ENCODE results near the gene TRAF1. TPM values are rescaled to one million over a fixed set of nuclear protein-coding genes. Genes with fewer than 3 reads are reported as not detected.

The TRAF1 gene
- total and polyA plus RNA-seq, 4 donors: 0.38 to 2.6 (median 0.71) TPM

GRCh38 chr9:120873512-120873911 lies 53.1 kb downstream of the TRAF1 start:
- Histone ChIP-seq H3K27me3 (ENCODE audit: control insufficient read depth in 4 of 4, insufficient read depth in 4 of 4, low read length in 3 of 4) (no peaks in the 10 kb centered on the region), H3K9ac (ENCODE audit: low read depth in 1 of 2, low read length in 2 of 2) (no peak overlapping the region), H3K27ac (ENCODE audit: low read depth in 1 of 2, low read length in 2 of 2) (peak overlapping the region in 1 of 2 donors; percentile 61), H3K4me3 (ENCODE audit: low read depth in 1 of 3, low read length in 3 of 3) (no peak overlapping the region), H3K4me1 (ENCODE audit: control insufficient read depth in 4 of 4, insufficient read depth in 4 of 4, low read length in 3 of 4) (peaks cover 2 to 16% (median 11%) of the 10 kb centered on the region in 4 donors), H3K9me3 (ENCODE audit: control insufficient read depth in 4 of 4, low read length in 3 of 4) (no peaks in the 10 kb centered on the region), H3K36me3 (ENCODE audit: control insufficient read depth in 4 of 4, insufficient read depth in 3 of 4, low read depth in 1 of 4, low read length in 3 of 4) (no peaks in the 10 kb centered on the region)
- WGBS: 87% methylated on average over 4 of the region's 4 CpGs
- no peak for TF ChIP-seq ATF3 (IDR thresholded peaks at IDR 0.05)
- TF ChIP-seq SP1 (IDR thresholded peaks at IDR 0.05): no peak
- no peak for TF ChIP-seq REST (IDR thresholded peaks at IDR 0.05)
- TF ChIP-seq EGR1 (IDR thresholded peaks at IDR 0.05; ENCODE audit: low read depth in 2 of 2): no peak
- DNase-seq (ENCODE audit: low spot score): no peak

GRCh38 chr9:120872791-120873502 lies 53.6 kb downstream of the TRAF1 start:
- 53% methylated on average over 3 of the region's 3 CpGs for WGBS
- Histone ChIP-seq H3K4me1 (ENCODE audit: control insufficient read depth in 4 of 4, insufficient read depth in 4 of 4, low read length in 3 of 4) (peaks cover 2 to 21% (median 14%) of the 10 kb centered on the region in 4 donors), H3K9ac (ENCODE audit: low read depth in 1 of 2, low read length in 2 of 2) (no peak overlapping the region), H3K27ac (ENCODE audit: low read depth in 1 of 2, low read length in 2 of 2) (peak overlapping the region in 1 of 2 donors; percentile 61), H3K9me3 (ENCODE audit: control insufficient read depth in 4 of 4, low read length in 3 of 4) (no peaks in the 10 kb centered on the region), H3K27me3 (ENCODE audit: control insufficient read depth in 4 of 4, insufficient read depth in 4 of 4, low read length in 3 of 4) (no peaks in the 10 kb centered on the region), H3K4me3 (ENCODE audit: low read depth in 1 of 3, low read length in 3 of 3) (no peak overlapping the region), H3K36me3 (ENCODE audit: control insufficient read depth in 4 of 4, insufficient read depth in 3 of 4, low read depth in 1 of 4, low read length in 3 of 4) (no peaks in the 10 kb centered on the region)
- DNase-seq (ENCODE audit: low spot score): no peak
- TF ChIP-seq JUND (IDR thresholded peaks at IDR 0.05): no peak
- TF ChIP-seq SP1 (IDR thresholded peaks at IDR 0.05): peak; percentile 10

GRCh38 chr9:120870206-120870605 lies 56.4 kb downstream of the TRAF1 start:
- H3K9ac ChIP-seq (ENCODE audit: low read depth in 1 of 2, low read length in 2 of 2): no peak overlapping the region
- H3K4me1 ChIP-seq (ENCODE audit: control insufficient read depth in 4 of 4, insufficient read depth in 4 of 4, low read length in 3 of 4): peaks cover 0 to 16% (median 7%) of the 10 kb centered on the region in 4 donors
- 90% methylated on average over 9 of the region's 9 CpGs for whole genome bisulfite sequencing
- H3K27me3 ChIP-seq (ENCODE audit: control insufficient read depth in 4 of 4, insufficient read depth in 4 of 4, low read length in 3 of 4): no peaks in the 10 kb centered on the region
- H3K36me3 ChIP-seq (ENCODE audit: control insufficient read depth in 4 of 4, insufficient read depth in 3 of 4, low read depth in 1 of 4, low read length in 3 of 4): no peaks in the 10 kb centered on the region
- H3K9me3 ChIP-seq (ENCODE audit: control insufficient read depth in 4 of 4, low read length in 3 of 4): no peaks in the 10 kb centered on the region
- H3K27ac ChIP-seq (ENCODE audit: low read depth in 1 of 2, low read length in 2 of 2): no peak overlapping the region
- H3K4me3 ChIP-seq (ENCODE audit: low read depth in 1 of 3, low read length in 3 of 3): no peak overlapping the region
- DNase-seq (ENCODE audit: low spot score): no peak
- no peak for TF ChIP-seq ZBTB33 (IDR thresholded peaks at IDR 0.05)
- TF ChIP-seq RAD21 (IDR thresholded peaks at IDR 0.05): no peak
- no peak for TF ChIP-seq FOXA2 (IDR thresholded peaks at IDR 0.05)
- no peak for TF ChIP-seq FOXA1 (IDR thresholded peaks at IDR 0.05)
- no peak for TF ChIP-seq SP1 (IDR thresholded peaks at IDR 0.05)
- no peak for TF ChIP-seq RXRA (IDR thresholded peaks at IDR 0.05)
- TF ChIP-seq YY1 (IDR thresholded peaks at IDR 0.05): no peak
- TF ChIP-seq ATF3 (IDR thresholded peaks at IDR 0.05): no peak
- TF ChIP-seq REST (IDR thresholded peaks at IDR 0.05): no peak
- no peak for TF ChIP-seq JUND (IDR thresholded peaks at IDR 0.05)
- no peak for TF ChIP-seq NR2F2 (IDR thresholded peaks at IDR 0.05)
- no peak for TF ChIP-seq HNF4G (IDR thresholded peaks at IDR 0.05)
- TF ChIP-seq CTCF (IDR thresholded peaks at IDR 0.05; ENCODE audit: low read depth, low read length, missing input control): no peak
- TF ChIP-seq GABPA (IDR thresholded peaks at IDR 0.05 in 1 of 2, conservative IDR thresholded peaks at IDR 0.05 in 1 of 2): no peak

Measured in liver (tissue), 9 donors.